Measurements from ENCODE around the gene ABHD1. TPM values are rescaled to one million over a fixed set of nuclear protein-coding genes. Genes with fewer than 3 reads are reported as not detected.

Gene ABHD1
- total RNA-seq, 1 donor from 2014 or later = not detected

DNA sequence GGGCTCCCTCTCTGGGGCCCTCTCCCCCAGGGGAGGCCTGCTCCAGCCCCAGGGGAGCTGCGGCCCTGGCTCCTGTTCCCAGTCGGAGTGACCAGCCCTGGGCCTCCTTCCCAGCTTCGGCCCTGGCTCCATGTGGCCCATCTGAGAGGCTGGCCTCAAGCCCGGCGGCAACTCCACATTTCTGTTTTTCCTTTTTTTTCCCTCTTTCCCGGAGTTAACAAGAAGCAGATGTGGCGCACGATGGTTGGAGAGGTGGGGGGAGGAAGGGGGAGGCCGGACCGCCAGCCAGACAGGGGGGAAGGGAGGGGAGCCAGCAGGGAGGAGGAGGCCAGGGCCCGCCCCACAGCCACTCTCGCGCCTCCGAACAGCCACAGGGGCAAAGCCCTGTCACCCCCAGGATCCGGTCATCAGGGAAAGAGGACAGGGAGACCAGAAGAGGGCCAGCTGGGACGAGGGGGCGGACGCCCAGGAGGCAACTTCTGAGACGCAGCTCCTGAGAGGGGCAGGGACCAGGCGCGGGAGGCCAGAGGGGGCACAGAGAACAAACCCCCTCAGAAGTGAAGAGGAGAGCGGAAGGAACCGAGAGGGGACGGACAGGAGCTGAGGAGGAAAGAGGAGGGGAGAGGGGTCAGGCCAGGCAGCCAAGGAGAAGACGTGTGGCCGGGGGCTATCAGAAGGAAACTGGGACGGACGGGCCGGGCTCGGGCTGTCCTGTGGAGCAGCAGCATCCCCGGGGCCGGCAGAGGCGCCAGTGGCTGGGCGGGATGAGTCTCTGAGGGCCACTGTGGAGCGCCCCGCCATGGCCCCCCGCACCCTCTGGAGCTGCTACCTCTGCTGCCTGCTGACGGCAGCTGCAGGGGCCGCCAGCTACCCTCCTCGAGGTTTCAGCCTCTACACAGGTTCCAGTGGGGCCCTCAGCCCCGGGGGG is 45.1 kb upstream of the ABHD1 start, which contains the start of gene EMILIN1:
TSS of gene EMILIN1 (plus strand) at position 349 of the 928 bp plus-strand sequence. CDS start at position 800, 451 bp downstream.
- FAIRE-seq (no peak), DNase-seq (ENCODE audit: low read depth) (no peak)
- TF ChIP-seq, protein P1, sequence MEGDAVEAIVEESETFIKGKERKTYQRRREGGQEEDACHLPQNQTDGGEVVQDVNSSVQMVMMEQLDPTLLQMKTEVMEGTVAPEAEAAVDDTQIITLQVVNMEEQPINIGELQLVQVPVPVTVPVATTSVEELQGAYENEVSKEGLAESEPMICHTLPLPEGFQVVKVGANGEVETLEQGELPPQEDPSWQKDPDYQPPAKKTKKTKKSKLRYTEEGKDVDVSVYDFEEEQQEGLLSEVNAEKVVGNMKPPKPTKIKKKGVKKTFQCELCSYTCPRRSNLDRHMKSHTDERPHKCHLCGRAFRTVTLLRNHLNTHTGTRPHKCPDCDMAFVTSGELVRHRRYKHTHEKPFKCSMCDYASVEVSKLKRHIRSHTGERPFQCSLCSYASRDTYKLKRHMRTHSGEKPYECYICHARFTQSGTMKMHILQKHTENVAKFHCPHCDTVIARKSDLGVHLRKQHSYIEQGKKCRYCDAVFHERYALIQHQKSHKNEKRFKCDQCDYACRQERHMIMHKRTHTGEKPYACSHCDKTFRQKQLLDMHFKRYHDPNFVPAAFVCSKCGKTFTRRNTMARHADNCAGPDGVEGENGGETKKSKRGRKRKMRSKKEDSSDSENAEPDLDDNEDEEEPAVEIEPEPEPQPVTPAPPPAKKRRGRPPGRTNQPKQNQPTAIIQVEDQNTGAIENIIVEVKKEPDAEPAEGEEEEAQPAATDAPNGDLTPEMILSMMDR (IDR thresholded peaks at IDR 0.05; ENCODE audit: insufficient read depth, low read length, severe bottlenecking) = no peak
- no peaks in the 10 kb centered on the region for H3K36me3 ChIP-seq (ENCODE audit: control insufficient read depth, insufficient read depth, low read length)
- no peaks in the 10 kb centered on the region for H3K27me3 ChIP-seq (ENCODE audit: control insufficient read depth, insufficient read depth, low read length)
- no peak within 1 kb of the TSS for H3K4me3 ChIP-seq (ENCODE audit: low read depth, low read length)

DNA sequence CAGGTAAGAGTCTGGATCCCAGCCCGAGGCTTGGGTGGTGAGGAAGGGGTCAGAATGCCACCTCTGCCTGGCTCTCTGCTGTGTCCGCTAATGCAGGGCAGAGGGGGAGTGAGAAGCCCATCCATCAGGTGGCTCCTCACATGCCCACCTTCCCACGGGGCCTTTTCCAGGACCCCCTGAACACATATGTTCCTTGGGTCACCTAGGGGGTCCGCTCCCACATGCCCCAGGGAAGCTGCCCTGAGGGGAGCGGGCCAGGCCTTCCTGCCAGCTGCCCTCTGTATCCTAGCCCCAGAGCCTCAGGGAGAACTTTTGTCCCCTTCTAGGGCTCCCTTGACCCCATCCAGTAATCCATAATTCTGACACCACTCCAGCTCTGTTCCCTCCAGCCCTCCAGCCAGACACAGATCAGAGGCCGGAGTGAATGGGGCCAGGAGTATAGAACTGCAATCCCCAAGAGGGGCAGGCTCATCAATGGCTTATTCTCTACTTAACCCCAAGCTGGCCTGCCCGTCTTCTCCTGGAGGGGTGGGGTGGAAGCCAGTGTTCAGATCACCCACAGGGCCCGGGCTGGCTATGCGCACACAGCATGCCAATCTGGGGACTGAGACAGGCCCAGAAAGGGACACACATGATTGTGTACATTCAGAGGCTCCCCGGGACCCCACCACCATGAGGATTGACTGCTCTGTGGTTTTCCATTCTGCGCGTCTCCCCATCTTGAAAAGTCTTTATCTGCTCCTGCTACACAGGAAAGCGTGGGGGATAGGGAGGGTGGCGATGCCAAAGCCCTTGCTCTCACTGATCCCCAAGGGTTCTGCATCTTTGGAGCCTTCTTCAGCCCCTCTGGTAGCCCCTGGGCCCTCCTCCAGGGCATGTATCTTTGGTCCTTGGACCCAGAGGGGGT is 44.1 kb upstream of the ABHD1 start:
- TF ChIP-seq, protein P1 (IDR thresholded peaks at IDR 0.05; ENCODE audit: insufficient read depth, low read length, severe bottlenecking) = no peak
- no peak overlapping the region for H3K4me3 ChIP-seq (ENCODE audit: low read depth, low read length)
- no peaks in the 10 kb centered on the region for H3K36me3 ChIP-seq (ENCODE audit: control insufficient read depth, insufficient read depth, low read length)
- DNase-seq (ENCODE audit: low read depth) (no peak), FAIRE-seq (no peak)
- H3K27me3 ChIP-seq (ENCODE audit: control insufficient read depth, insufficient read depth, low read length) = no peaks in the 10 kb centered on the region

DNA sequence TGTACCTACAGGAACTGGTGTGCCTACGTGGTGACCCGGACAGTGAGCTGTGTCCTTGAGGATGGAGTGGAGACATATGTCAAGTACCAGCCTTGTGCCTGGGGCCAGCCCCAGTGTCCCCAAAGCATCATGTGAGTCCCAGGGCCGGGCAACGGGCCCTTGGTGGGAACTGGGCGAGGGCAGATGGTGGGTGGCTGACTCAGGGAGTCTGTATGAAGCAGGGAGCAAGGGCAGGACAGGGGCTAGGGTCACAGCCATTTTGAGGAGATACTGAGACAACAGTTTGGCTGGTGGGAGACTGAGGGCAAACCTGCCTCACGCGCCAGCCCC is 43.5 kb upstream of the ABHD1 start:
- Histone ChIP-seq H3K36me3 (ENCODE audit: control insufficient read depth, insufficient read depth, low read length) (no peaks in the 10 kb centered on the region), H3K27me3 (ENCODE audit: control insufficient read depth, insufficient read depth, low read length) (no peaks in the 10 kb centered on the region), H3K4me3 (ENCODE audit: low read depth, low read length) (no peak overlapping the region)
- TF ChIP-seq, protein P1 (IDR thresholded peaks at IDR 0.05; ENCODE audit: insufficient read depth, low read length, severe bottlenecking) = no peak
- DNase-seq (ENCODE audit: low read depth) = no peak
- FAIRE-seq = no peak

DNA sequence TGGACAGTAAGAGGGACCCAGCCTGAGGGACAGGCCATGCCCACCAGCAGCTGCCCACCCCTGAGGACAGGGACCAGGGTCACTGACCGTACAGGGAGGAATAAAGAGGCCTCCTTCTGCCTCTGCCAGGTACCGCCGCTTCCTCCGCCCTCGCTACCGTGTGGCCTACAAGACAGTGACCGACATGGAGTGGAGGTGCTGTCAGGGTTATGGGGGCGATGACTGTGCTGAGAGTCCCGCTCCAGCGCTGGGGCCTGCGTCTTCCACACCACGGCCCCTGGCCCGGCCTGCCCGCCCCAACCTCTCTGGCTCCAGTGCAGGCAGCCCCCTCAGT is 43.0 kb upstream of the ABHD1 start:
- no peak for DNase-seq (ENCODE audit: low read depth)
- Histone ChIP-seq H3K36me3 (ENCODE audit: control insufficient read depth, insufficient read depth, low read length) (no peaks in the 10 kb centered on the region), H3K27me3 (ENCODE audit: control insufficient read depth, insufficient read depth, low read length) (no peaks in the 10 kb centered on the region), H3K4me3 (ENCODE audit: low read depth, low read length) (no peak overlapping the region)
- FAIRE-seq = no peak
- TF ChIP-seq, protein P1 (IDR thresholded peaks at IDR 0.05; ENCODE audit: insufficient read depth, low read length, severe bottlenecking) = no peak

DNA sequence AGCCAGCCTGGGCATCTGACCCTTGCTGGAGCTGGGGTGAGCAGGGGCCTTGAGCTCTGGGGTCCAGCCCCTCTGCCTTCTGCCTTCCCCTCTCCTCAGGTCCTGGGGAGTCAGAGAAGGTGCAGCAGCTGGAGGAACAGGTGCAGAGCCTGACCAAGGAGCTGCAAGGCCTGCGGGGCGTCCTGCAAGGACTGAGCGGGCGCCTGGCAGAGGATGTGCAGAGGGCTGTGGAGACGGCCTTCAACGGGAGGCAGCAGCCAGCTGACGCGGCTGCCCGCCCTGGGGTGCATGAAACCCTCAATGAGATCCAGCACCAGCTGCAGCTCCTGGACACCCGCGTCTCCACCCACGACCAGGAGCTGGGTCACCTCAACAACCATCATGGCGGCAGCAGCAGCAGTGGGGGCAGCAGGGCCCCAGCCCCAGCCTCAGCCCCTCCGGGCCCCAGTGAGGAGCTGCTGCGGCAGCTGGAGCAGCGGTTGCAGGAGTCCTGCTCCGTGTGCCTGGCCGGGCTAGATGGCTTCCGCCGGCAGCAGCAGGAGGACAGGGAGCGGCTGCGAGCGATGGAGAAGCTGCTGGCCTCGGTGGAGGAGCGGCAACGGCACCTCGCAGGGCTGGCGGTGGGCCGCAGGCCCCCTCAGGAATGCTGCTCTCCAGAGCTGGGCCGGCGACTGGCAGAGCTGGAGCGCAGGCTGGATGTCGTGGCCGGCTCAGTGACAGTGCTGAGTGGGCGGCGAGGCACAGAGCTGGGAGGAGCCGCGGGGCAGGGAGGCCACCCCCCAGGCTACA is 41.4 kb upstream of the ABHD1 start:
- H3K36me3 ChIP-seq (ENCODE audit: control insufficient read depth, insufficient read depth, low read length) = no peaks in the 10 kb centered on the region
- no peak for FAIRE-seq
- no peak for DNase-seq (ENCODE audit: low read depth)
- TF ChIP-seq, protein P1 (IDR thresholded peaks at IDR 0.05; ENCODE audit: insufficient read depth, low read length, severe bottlenecking) = no peak
- H3K27me3 ChIP-seq (ENCODE audit: control insufficient read depth, insufficient read depth, low read length) = no peaks in the 10 kb centered on the region
- H3K4me3 ChIP-seq (ENCODE audit: low read depth, low read length) = no peak overlapping the region
